ENCODE measurements around the gene SMOC1.

The SMOC1 gene

DNA sequence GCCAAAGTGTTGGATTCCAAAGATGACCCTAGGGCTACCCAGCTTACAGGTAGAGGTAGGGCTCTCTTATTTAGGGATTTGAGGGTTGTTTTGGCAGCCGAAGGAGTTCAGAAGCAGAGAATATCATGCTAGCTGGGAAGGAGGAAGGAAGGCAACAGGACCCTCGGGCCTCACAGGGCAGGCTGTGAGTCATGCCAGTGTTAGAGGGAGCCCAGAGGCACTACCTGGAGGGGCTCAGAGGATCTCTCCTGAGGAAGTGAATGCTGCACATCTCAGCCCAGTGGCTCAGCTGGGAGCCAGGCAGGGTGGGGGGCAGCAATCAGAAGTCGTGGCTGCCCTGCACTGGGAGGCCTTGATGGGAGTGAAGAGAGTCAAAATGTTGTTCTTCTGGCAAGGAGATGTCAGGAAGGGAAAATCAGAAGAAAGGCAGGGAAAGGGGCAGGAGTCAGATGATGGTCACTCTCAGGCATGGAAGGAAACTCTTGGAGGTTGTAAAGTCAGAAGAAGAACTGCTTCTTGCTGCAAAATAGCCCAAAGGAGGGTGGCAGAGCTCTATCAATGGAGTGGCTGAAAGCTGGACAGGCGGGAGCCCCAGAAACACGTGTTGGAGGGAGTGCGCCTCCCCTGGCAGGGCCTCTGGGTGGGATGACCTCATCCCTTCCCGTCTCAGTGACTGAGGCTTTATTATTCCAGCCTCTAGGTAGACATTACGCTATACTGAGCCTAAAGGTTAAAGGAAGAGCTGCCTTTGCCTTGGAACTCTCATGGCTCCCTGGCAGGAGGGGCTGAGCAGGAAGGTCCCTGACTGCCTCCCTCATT is 141.3 kb downstream of the SMOC1 start:
- no peaks in the 10 kb centered on the region for H3K36me3 ChIP-seq (ENCODE audit: control insufficient read depth, insufficient read depth, low read length)
- H2BK5ac ChIP-seq (ENCODE audit: low read length): no peak overlapping the region
- H4K5ac ChIP-seq (ENCODE audit: low read length): no peak overlapping the region
- no peak overlapping the region for H3K27ac ChIP-seq (ENCODE audit: low read depth, low read length)
- H3K4me3 ChIP-seq (ENCODE audit: low read length): no peak overlapping the region
- no peak overlapping the region for H3K23ac ChIP-seq (ENCODE audit: low read length)
- no peak for DNase-seq
- no peak overlapping the region for H2AK5ac ChIP-seq (ENCODE audit: low read length)
- no peaks in the 10 kb centered on the region for H3K4me1 ChIP-seq (ENCODE audit: control insufficient read depth, low read depth, low read length)
- H3K18ac ChIP-seq (ENCODE audit: low read length): no peak overlapping the region
- H3K27me3 ChIP-seq (ENCODE audit: insufficient read depth, low read length, poor library complexity): no peaks in the 10 kb centered on the region
- no peaks in the 10 kb centered on the region for H3K79me2 ChIP-seq (ENCODE audit: control insufficient read depth, insufficient read depth, low read length)
- no peak overlapping the region for H4K8ac ChIP-seq (ENCODE audit: low read depth, low read length)
- no peak overlapping the region for H3K56ac ChIP-seq (ENCODE audit: low read length)
- H3K4ac ChIP-seq (ENCODE audit: low read depth, low read length): no peak overlapping the region
- no peaks in the 10 kb centered on the region for H3K79me1 ChIP-seq (ENCODE audit: low read length)
- H2BK120ac ChIP-seq (ENCODE audit: low read depth, low read length): no peak overlapping the region
- no peak overlapping the region for H3K9ac ChIP-seq (ENCODE audit: low read length)
- H2BK15ac ChIP-seq (replicated peaks; ENCODE audit: low read depth): no peak overlapping the region
- no peak overlapping the region for H3K4me2 ChIP-seq (ENCODE audit: low read length)
- WGBS (ENCODE audit: extremely low coverage, insufficient coverage, low lambda C conversion rate): no CpG with 5 or more reads among the region's 8 CpGs

DNA sequence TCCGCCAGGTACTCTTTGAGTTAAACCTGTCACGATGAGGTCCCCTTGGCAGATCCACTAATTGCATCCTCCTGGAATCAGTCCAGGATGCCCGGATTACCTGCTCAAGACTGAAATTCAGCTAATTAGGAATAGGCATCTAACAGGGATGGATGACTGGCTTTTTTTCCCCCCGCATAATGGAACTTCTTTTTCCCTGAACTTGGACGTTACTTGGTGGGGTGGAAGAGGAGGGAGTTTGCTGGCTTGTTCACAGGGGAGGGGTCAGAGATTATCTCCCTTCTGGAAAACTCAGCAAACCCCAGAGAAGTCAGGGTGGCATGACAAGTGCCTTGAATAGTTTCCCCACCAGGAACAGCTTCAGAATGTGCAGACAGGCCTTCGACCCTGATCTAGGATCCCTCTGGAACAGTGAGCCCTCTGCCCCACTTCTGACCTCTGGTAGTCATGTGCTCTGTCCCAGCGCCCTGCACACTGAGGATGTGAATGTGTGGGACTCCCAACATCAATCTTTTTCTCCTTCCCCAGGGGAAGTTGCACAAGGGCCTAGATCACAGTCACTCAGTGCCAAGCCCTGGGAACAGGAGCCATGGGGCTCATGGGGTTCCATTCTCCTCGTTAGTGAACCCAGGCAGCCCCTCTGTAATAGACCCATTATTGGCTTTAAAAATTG is 142.5 kb downstream of the SMOC1 start:
- H3K4me1 ChIP-seq (ENCODE audit: control insufficient read depth, low read depth, low read length): no peaks in the 10 kb centered on the region
- H3K27me3 ChIP-seq (ENCODE audit: insufficient read depth, low read length, poor library complexity): no peaks in the 10 kb centered on the region
- H3K23ac ChIP-seq (ENCODE audit: low read length): no peak overlapping the region
- H3K27ac ChIP-seq (ENCODE audit: low read depth, low read length): no peak overlapping the region
- H3K36me3 ChIP-seq (ENCODE audit: control insufficient read depth, insufficient read depth, low read length): no peaks in the 10 kb centered on the region
- H3K4me3 ChIP-seq (ENCODE audit: low read length): no peak overlapping the region
- H4K5ac ChIP-seq (ENCODE audit: low read length): no peak overlapping the region
- H3K79me2 ChIP-seq (ENCODE audit: control insufficient read depth, insufficient read depth, low read length): no peaks in the 10 kb centered on the region
- H3K9ac ChIP-seq (ENCODE audit: low read length): no peak overlapping the region
- WGBS (ENCODE audit: extremely low coverage, insufficient coverage, low lambda C conversion rate): no CpG with 5 or more reads among the region's 8 CpGs
- no peak overlapping the region for H3K4me2 ChIP-seq (ENCODE audit: low read length)
- H2BK120ac ChIP-seq (ENCODE audit: low read depth, low read length): no peak overlapping the region
- H3K18ac ChIP-seq (ENCODE audit: low read length): no peak overlapping the region
- H2AK5ac ChIP-seq (ENCODE audit: low read length): no peak overlapping the region
- no peak overlapping the region for H4K8ac ChIP-seq (ENCODE audit: low read depth, low read length)
- no peak for DNase-seq
- H3K4ac ChIP-seq (ENCODE audit: low read depth, low read length): no peak overlapping the region
- no peaks in the 10 kb centered on the region for H3K79me1 ChIP-seq (ENCODE audit: low read length)
- H2BK5ac ChIP-seq (ENCODE audit: low read length): no peak overlapping the region
- no peak overlapping the region for H3K56ac ChIP-seq (ENCODE audit: low read length)
- H2BK15ac ChIP-seq (replicated peaks; ENCODE audit: low read depth): no peak overlapping the region

DNA sequence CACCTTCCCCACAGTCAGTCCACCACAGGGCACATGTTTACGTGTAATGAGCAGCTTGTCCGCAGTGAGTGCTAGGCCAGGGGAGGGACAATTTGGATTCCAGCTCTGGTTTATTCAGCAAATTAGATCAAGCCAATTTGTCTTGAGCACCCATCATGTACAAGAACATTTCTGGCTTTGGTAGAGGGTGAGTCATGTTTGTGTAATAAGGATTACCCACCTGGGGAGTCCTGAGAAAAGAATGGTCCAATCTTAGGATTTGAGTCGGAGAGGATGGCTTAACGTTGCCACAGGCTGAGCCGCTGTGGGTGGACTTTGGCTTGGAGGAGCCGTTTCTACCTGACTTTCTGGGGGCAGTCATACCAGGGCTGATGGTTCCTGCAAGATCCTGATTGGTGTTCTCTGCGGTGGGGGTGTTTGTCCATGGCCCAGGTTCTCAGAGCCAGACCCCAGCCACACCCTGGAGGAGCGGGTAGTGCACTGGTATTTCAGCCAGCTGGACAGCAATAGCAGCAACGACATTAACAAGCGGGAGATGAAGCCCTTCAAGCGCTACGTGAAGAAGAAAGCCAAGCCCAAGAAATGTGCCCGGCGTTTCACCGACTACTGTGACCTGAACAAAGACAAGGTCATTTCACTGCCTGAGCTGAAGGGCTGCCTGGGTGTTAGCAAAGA is 143.7 kb downstream of the SMOC1 start:
- H3K79me2 ChIP-seq (ENCODE audit: control insufficient read depth, insufficient read depth, low read length): no peaks in the 10 kb centered on the region
- no peak overlapping the region for H3K27ac ChIP-seq (ENCODE audit: low read depth, low read length)
- H4K5ac ChIP-seq (ENCODE audit: low read length): no peak overlapping the region
- no peaks in the 10 kb centered on the region for H3K27me3 ChIP-seq (ENCODE audit: insufficient read depth, low read length, poor library complexity)
- no peak overlapping the region for H2BK120ac ChIP-seq (ENCODE audit: low read depth, low read length)
- no peak overlapping the region for H2AK5ac ChIP-seq (ENCODE audit: low read length)
- H3K18ac ChIP-seq (ENCODE audit: low read length): no peak overlapping the region
- H3K4me1 ChIP-seq (ENCODE audit: control insufficient read depth, low read depth, low read length): no peaks in the 10 kb centered on the region
- no peak overlapping the region for H3K56ac ChIP-seq (ENCODE audit: low read length)
- no peak overlapping the region for H3K23ac ChIP-seq (ENCODE audit: low read length)
- H3K4ac ChIP-seq (ENCODE audit: low read depth, low read length): no peak overlapping the region
- DNase-seq: no peak
- H3K9ac ChIP-seq (ENCODE audit: low read length): no peak overlapping the region
- WGBS (ENCODE audit: extremely low coverage, insufficient coverage, low lambda C conversion rate): no CpG with 5 or more reads among the region's 15 CpGs
- no peak overlapping the region for H3K4me2 ChIP-seq (ENCODE audit: low read length)
- no peak overlapping the region for H2BK5ac ChIP-seq (ENCODE audit: low read length)
- no peak overlapping the region for H3K4me3 ChIP-seq (ENCODE audit: low read length)
- no peaks in the 10 kb centered on the region for H3K36me3 ChIP-seq (ENCODE audit: control insufficient read depth, insufficient read depth, low read length)
- no peaks in the 10 kb centered on the region for H3K79me1 ChIP-seq (ENCODE audit: low read length)
- H2BK15ac ChIP-seq (replicated peaks; ENCODE audit: low read depth): no peak overlapping the region
- no peak overlapping the region for H4K8ac ChIP-seq (ENCODE audit: low read depth, low read length)

DNA sequence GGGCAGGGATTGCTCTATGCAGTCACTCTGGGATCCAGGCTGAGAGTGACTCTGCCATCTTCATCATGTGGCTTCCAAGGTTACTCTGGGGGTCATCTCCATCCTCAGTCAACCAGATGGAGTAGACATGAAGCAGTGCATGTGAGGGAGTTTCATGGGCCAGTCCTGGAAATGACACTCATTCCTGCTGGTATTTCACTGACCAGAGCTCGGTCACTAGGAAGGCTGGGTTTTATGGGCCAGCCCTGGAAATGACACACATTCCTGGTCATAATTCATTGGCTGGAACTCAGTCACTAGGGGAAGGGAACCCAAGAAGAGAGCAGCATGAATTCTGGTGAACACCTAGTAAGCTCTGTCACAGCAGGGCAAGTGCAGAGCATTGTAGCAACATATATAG is 144.7 kb downstream of the SMOC1 start:
- Histone ChIP-seq H3K4ac (ENCODE audit: low read depth, low read length) (no peak overlapping the region), H2BK120ac (ENCODE audit: low read depth, low read length) (no peak overlapping the region), H3K9ac (ENCODE audit: low read length) (no peak overlapping the region), H2BK5ac (ENCODE audit: low read length) (no peak overlapping the region), H3K23ac (ENCODE audit: low read length) (no peak overlapping the region), H3K4me3 (ENCODE audit: low read length) (no peak overlapping the region), H4K5ac (ENCODE audit: low read length) (no peak overlapping the region), H2BK15ac (replicated peaks; ENCODE audit: low read depth) (no peak overlapping the region), H3K4me2 (ENCODE audit: low read length) (no peak overlapping the region), H3K18ac (ENCODE audit: low read length) (no peak overlapping the region), H3K79me2 (ENCODE audit: control insufficient read depth, insufficient read depth, low read length) (no peaks in the 10 kb centered on the region), H3K56ac (ENCODE audit: low read length) (no peak overlapping the region), H3K36me3 (ENCODE audit: control insufficient read depth, insufficient read depth, low read length) (no peaks in the 10 kb centered on the region), H3K79me1 (ENCODE audit: low read length) (no peaks in the 10 kb centered on the region), H3K27me3 (ENCODE audit: insufficient read depth, low read length, poor library complexity) (no peaks in the 10 kb centered on the region), H3K4me1 (ENCODE audit: control insufficient read depth, low read depth, low read length) (no peaks in the 10 kb centered on the region), H3K27ac (ENCODE audit: low read depth, low read length) (no peak overlapping the region), H4K8ac (ENCODE audit: low read depth, low read length) (no peak overlapping the region), H2AK5ac (ENCODE audit: low read length) (no peak overlapping the region)
- no CpG with 5 or more reads among the region's 1 CpG for WGBS (ENCODE audit: extremely low coverage, insufficient coverage, low lambda C conversion rate)
- no peak for DNase-seq

DNA sequence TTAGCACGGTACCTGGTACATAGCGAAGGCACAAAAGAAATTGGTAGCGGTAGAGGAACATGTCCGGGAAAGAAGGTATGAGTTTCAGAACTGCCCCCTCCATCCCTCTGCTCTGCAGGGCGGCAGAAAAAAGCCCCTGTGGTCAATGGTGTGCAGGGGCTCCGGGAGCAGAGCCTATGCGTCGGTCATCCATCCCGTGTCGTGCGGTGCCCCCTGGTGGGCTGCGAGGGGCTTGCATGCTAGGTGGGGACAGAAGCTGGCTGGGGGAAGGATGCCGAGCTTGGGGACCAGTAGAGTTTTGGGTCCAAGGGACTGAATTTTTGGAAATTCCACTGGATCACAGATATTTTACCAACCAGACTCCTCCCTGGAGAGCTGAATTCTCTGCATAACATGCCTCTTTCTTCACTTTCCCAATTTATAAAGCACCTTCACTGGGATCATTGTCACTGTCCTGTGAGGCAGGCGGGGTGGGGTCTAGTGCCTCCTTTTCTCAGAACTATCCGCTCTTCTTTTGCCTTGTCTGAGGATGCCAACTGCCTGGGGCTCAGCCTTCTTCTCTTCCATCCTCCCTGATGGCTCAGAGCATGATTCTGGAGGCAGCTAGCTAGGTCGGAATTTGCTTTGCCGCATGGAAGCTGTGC is 148.7 kb downstream of the SMOC1 start:
- Histone ChIP-seq H3K36me3 (ENCODE audit: control insufficient read depth, insufficient read depth, low read length) (no peaks in the 10 kb centered on the region), H4K8ac (ENCODE audit: low read depth, low read length) (no peak overlapping the region), H3K4ac (ENCODE audit: low read depth, low read length) (no peak overlapping the region), H3K56ac (ENCODE audit: low read length) (no peak overlapping the region), H3K27ac (ENCODE audit: low read depth, low read length) (no peak overlapping the region), H2BK120ac (ENCODE audit: low read depth, low read length) (no peak overlapping the region), H3K27me3 (ENCODE audit: insufficient read depth, low read length, poor library complexity) (no peaks in the 10 kb centered on the region), H3K4me2 (ENCODE audit: low read length) (no peak overlapping the region), H3K4me3 (ENCODE audit: low read length) (no peak overlapping the region), H2BK15ac (replicated peaks; ENCODE audit: low read depth) (no peak overlapping the region), H3K79me1 (ENCODE audit: low read length) (no peaks in the 10 kb centered on the region), H3K18ac (ENCODE audit: low read length) (no peak overlapping the region), H3K79me2 (ENCODE audit: control insufficient read depth, insufficient read depth, low read length) (no peaks in the 10 kb centered on the region), H3K9ac (ENCODE audit: low read length) (no peak overlapping the region), H2AK5ac (ENCODE audit: low read length) (no peak overlapping the region), H3K4me1 (ENCODE audit: control insufficient read depth, low read depth, low read length) (peaks cover 5% of the 10 kb centered on the region), H2BK5ac (ENCODE audit: low read length) (no peak overlapping the region), H4K5ac (ENCODE audit: low read length) (no peak overlapping the region), H3K23ac (ENCODE audit: low read length) (no peak overlapping the region)
- peak; percentile 67 for DNase-seq
- WGBS (ENCODE audit: extremely low coverage, insufficient coverage, low lambda C conversion rate): no CpG with 5 or more reads among the region's 17 CpGs

Measured in mesendoderm (in vitro differentiated cells).